ENCODE results near the gene SLC46A1.
"Not testable (repeated sequence)": the region's sequence is repeated elsewhere in the genome, so short reads cannot be mapped to it uniquely, and the experiment has no call there.

The SLC46A1 gene

GRCh38 chr17:28405632-28406472, at the start of gene SLC46A1:
TSS of gene SLC46A1 (minus strand) at chr17:28406212. CDS start at chr17:28406114, 98 bp downstream.
- DNase-seq = peak; percentile 24

- no peak for DNase-seq
Measured at GRCh38 chr17:28449859-28450258, 43.8 kb upstream of the SLC46A1 start.

DNA sequence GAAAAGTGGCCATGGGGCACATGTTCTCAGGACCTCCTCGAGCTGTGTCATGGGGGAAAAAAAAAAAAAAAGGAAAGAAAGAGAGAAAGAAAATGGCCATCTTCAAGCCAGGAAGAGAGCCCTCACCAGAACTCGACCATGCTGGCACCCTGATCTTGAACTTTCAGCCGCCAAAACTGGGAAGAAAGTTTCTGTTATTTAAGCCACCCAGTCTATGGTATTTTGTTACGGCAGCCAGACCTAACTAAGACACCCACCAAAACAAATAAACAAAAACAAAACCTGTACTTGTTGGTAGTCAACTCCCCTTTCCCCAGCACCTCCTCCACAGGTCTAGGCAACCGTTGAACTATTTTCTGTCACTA, 41.4 kb upstream of the SLC46A1 start:
- DNase-seq = no peak

DNA sequence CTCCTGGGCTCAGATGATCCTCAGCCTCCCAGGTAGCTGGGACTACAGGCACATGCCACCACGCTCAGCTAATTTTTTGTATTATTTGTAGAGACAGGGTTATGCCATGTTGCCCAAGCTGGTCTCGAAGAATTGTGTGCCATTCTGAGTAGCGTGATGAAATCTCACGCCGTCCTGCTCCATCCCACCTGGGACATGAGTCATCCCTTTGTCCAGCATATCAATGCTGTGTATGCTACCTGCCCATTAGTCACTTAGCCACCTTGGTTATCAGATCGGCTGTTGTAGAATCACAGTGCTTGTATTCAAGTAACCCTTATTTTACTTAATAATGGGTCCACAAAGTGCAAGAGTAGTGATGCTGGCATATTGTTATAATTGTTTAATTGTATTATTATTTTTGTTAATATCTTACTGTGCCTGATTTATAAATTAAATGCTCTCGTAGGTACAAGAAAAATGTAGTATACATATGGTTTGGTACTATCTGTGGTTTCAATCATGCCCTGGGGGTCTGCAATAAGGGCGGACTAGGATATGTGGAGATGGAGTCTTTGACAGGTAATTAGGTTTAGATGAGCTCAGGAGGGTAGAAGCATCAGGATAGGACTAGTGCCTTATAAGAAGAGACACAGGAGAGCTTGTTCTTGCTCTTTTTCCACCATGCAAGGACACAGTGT, 40.8 kb upstream of the SLC46A1 start:
- no peak for DNase-seq

GRCh38 chr17:28443901-28444638, 38.1 kb upstream of the SLC46A1 start:
- no peak for DNase-seq

- DNase-seq = not testable (repeated sequence)
Measured at GRCh38 chr17:28434326-28434725, 28.3 kb upstream of the SLC46A1 start.

- no peak for DNase-seq
Measured at GRCh38 chr17:28433721-28434120, 27.7 kb upstream of the SLC46A1 start.

GRCh38 chr17:28427982-28428381, 22.0 kb upstream of the SLC46A1 start:
- DNase-seq = not testable (repeated sequence)

DNA sequence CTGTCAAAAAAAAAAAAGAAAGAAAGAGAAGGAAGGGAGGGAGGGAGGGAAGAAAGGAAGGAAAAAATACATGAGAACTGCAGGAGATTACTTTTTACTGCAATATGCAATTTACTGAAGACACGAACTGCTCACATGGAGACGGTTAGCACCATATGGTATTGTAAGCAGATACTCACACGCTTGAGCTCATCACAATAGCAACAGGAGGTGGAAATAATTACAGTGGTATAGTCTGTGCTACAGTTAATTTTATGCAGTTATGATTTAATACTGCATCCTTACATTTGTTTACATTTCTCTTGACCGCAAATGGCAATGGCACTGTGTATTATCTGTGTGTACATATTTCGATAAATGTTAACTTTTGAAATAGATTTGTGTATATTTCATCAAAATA, 21.4 kb upstream of the SLC46A1 start:
- DNase-seq = no peak

DNA sequence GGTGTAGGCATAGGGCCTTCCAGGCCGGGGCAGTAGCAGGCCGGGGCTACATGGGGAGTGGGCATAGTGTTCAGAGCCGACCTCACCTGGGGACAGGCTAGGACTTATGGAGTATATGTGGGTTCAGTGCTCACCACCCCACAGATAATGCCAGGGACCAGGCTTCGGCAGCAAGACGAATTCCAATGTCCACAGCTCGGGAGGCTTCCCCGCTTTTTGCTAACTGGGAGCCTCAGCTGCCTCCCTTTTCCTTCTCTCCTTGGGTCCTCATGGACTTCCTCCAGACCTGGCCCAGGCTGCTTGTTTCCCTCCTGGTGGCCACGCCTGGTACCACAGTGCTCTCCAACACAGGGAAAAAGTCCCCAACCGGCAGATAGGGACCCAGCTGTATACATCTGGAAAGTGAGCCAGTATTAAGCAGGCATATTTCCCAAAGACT, 20.1 kb upstream of the SLC46A1 start:
- DNase-seq = no peak

GRCh38 chr17:28425206-28425605, 19.2 kb upstream of the SLC46A1 start:
- no peak for DNase-seq

GRCh38 chr17:28421787-28422305, 15.8 kb upstream of the SLC46A1 start:
- DNase-seq = no peak

GRCh38 chr17:28416703-28417311, 10.8 kb upstream of the SLC46A1 start:
- DNase-seq = peak; percentile 33

- DNase-seq = no peak
Measured at GRCh38 chr17:28415886-28416285, 9.9 kb upstream of the SLC46A1 start.

DNA sequence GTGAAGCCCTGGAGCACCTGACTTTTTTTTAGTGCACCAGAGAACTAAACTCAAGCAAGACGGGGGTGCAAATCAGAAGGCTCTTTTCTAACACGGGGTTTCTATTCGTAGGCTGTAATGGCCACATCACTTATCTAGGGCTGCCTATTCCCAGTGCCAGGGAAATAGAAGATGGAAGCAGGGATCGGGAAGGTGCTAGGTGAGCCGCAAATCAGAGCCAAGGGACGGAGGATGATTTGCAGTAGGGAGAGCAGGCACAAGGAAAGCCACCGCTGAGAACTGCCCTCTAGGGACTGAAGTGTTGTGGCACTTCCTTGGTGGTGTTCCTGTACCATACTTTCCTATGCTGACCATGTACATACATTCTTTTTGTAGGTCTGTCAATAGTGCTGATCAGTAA, 7.8 kb upstream of the SLC46A1 start:
- no peak for DNase-seq

GRCh38 chr17:28412099-28412498, 6.1 kb upstream of the SLC46A1 start:
- DNase-seq = no peak

DNA sequence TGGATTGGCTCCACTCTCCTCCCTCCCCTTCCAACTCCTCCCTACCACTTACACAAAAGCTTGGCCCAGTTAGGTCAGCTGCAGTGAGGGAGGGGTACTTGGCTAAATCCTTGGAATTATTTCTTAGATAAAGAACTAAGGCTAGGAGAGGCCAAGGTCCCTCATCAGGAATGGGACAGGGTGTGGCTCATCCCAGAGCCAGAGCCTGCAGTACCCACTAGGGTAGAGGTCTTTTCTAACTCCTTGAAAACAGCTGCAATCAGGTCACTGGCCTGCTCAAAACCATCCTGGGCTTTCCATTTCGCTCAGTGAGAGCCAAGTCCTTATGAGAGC, 1.9 kb upstream of the SLC46A1 start:
- no peak for DNase-seq

- no peak for DNase-seq
Measured at GRCh38 chr17:28407130-28407973, 1.3 kb upstream of the SLC46A1 start.

GRCh38 chr17:28406473-28406814, 432 bp upstream of the SLC46A1 start:
- no peak for DNase-seq

DNA sequence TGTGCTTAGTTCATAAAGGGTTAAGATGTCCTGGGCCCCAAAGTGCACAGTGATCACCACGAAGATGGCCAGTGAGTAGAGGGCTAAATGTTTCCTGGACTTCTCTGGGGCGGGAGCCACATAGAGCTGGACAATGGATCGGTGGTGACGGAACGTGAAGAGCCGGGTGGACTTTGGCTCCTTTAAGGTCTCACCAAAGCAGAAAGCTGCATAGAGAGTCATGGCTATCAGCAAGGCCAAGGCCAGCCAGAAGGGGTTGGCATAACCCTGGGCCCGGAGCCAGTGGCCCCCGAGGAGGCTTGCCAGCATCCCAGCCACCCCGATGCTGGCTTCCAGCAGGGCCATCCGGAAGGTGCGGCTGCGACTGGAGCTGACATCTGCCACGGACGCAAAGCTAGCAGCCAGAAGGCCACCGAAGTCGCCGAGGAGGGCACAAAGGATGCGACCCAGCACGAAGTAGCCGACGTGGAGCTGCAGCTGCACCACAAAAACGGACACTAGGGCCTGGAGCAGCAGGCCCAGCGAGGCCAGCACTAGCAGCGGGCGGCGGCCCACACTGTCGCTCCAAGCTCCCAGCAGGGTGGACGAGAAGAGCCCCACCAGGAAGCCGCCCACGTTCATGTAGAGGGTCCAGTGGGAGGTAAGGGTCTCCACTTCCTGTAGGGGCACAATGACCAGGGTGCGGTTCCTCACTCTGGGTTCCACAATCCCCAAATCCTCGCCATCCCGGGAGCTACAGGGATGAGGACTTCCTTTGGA, 1.0 kb downstream of the SLC46A1 start:
- DNase-seq = no peak

- DNase-seq = no peak
Measured at GRCh38 chr17:28404461-28404811, 1.6 kb downstream of the SLC46A1 start.

- DNase-seq = no peak
Measured at GRCh38 chr17:28404007-28404406, 2.0 kb downstream of the SLC46A1 start.
